T-cell (primary cell): ENCODE results near the gene SH2D2A. TPM values are rescaled to one million over a fixed set of nuclear protein-coding genes. Genes with fewer than 3 reads are reported as not detected.

Experiments
- ATAC-seq, 4 experiments: fragments of 200-7000 bp in 3 of 4; fragments of 150-1000 bp in 1 of 4; cut with Tn5 transposase; replicated peaks in 1 of 4; 1 replicate in 3 of 4; 2 replicates in 1 of 4; pipeline ENCODE4 v1.10.0; 2021; ENCODE audit warnings: moderate library complexity in 3 of 4, mild to moderate bottlenecking in 2 of 4, moderate number of reproducible peaks in 1 of 4
- CTCF ChIA-PET, 2 donors: fragments of 300-600 bp; sonication (Branson Sonifier 250); formaldehyde crosslinking; loops; one replicate each; lab custom pipeline; 2022; ENCODE audit warnings: antibody characterized with exemption in 2 of 2; lab: Charles Lee
- POLR2A ChIA-PET, 2 donors: fragments of 300-600 bp; sonication (Branson Sonifier 250); formaldehyde crosslinking; loops; one replicate each; lab custom pipeline; 2022; ENCODE audit warnings: antibody characterized with exemption in 2 of 2; lab: Charles Lee
- DNase-seq, 35 experiments: peaks; one replicate each; pipeline versions ENCODE4 v3.0.0 to v3.0.0-alpha.2; 2013 to 2023
- H3K27ac ChIP-seq: one replicate; pipeline ENCODE4 v1.5.1; 2013; ENCODE audit warnings: low read length
- H3K27me3 ChIP-seq, 2 experiments: replicated peaks in 1 of 2; 1 replicate in 1 of 2; 2 replicates in 1 of 2; pipeline versions ENCODE4 v1.6.1 to v1.7.0; 2013; ENCODE audit warnings: low read length in 1 of 2, mixed read lengths in 1 of 2; ENCODE audit not compliant: control insufficient read depth in 2 of 2, insufficient read depth in 2 of 2; ENCODE audit errors: extremely low read depth in 1 of 2
- H3K36me3 ChIP-seq, 2 donors: 1 replicate in 1 of 2; 2 replicates in 1 of 2; pipeline versions ENCODE4 v1.6.1 to v1.7.0; 2013; ENCODE audit warnings: low read length in 1 of 2; ENCODE audit not compliant: control insufficient read depth in 2 of 2, insufficient read depth in 1 of 2; ENCODE audit errors: extremely low read depth in 1 of 2
- H3K4me1 ChIP-seq, 2 experiments: 1 replicate in 1 of 2; 2 replicates in 1 of 2; pipeline versions ENCODE4 v1.6.1 to v1.7.0; 2013; ENCODE audit warnings: low read length in 2 of 2, mixed read lengths in 1 of 2; ENCODE audit not compliant: insufficient read depth in 2 of 2, control insufficient read depth in 1 of 2; ENCODE audit errors: extremely low read depth in 1 of 2
- H3K4me3 ChIP-seq, 2 donors: 1 replicate in 1 of 2; 2 replicates in 1 of 2; pipeline versions ENCODE4 v1.5.1 to v1.7.0; 2013; ENCODE audit warnings: mild to moderate bottlenecking in 2 of 2, low read length in 1 of 2, moderate library complexity in 1 of 2; ENCODE audit not compliant: control insufficient read depth in 1 of 2; ENCODE audit errors: extremely low read depth in 1 of 2
- H3K9me3 ChIP-seq: 2 replicates; pipeline ENCODE4 v1.7.0; 2013
- H3K27ac Mint-ChIP-seq, 2 donors: one replicate each; pipeline ENCODE4 v1.8.0; 2020 to 2021; ENCODE audit warnings: mild to moderate bottlenecking in 2 of 2, mixed read lengths in 2 of 2
- H3K27me3 Mint-ChIP-seq, 2 donors: one replicate each; pipeline ENCODE4 v1.8.0; 2021 to 2022; ENCODE audit warnings: mixed read lengths in 2 of 2
- H3K36me3 Mint-ChIP-seq: one replicate; pipeline ENCODE4 v1.8.0; 2021; ENCODE audit warnings: mixed read lengths
- H3K4me1 Mint-ChIP-seq, 3 donors: one replicate each; pipeline ENCODE4 v1.8.0; 2020 to 2022; ENCODE audit warnings: mixed read lengths in 3 of 3, mild to moderate bottlenecking in 1 of 3
- H3K4me3 Mint-ChIP-seq, 3 donors: one replicate each; pipeline ENCODE4 v1.8.0; 2020 to 2022; ENCODE audit warnings: mild to moderate bottlenecking in 3 of 3, mixed read lengths in 3 of 3, moderate library complexity in 3 of 3
- H3K9me3 Mint-ChIP-seq, 3 donors: one replicate each; pipeline ENCODE4 v1.8.0; 2020 to 2022; ENCODE audit warnings: mixed read lengths in 3 of 3
- WGBS: methylation state at CpG from one replicate; pipeline ENCODE4 v1.1.5; 2013; ENCODE audit warnings: missing lambda C conversion rate; ENCODE audit not compliant: insufficient coverage; 5-methylcytosine and 5-hydroxymethylcytosine counted together
- total RNA-seq, 35 experiments: library from RNA in 6 of 35; stranded (reverse) in 6 of 35; fragments of 120-200 nt in 1 of 35; gene quantifications; one replicate each; pipeline versions ENCODE4 v1.2.1 to v1.2.4 and lab custom pipeline; 2013 to 2026

The SH2D2A gene
- total RNA-seq, 5 donors from 2014 or later (not counting 1 experiment from before 2014, with no cell fraction given) = 42.8 to 110 (median 66.8) TPM

DNA sequence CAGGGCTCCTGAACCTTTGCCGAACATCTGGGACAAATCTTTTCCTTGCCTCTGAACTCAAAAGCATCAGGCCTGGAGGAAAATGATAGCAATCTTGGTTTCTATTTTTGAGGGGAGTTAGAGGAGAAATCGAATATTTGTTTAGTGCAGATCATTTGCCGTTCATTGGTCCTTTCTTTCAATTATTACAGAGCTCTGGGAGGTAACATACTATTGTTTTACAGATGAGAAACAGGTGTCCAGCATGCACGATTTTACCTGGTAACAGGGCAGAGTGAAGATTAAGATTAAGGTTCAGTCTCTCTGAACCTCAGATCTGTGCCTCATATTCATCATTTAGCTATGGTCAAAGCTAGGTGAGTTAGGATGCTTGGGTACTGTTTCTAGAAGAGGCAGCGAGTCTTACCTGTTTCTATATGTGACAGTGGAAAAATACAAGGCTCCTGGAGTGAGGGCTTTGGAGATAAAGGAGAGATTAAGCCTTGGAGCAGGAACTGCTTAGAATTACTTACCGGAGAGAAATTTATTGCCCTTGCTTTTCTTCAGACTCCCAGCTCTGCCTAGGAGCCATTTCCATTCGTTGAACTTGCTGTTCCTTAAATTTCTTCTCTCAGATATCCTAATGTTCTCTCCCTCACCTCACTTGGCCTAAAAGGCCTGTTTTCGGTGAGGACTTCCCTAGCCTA is 47.9 kb downstream of the SH2D2A start:
- DNase-seq = no peak
- Histone ChIP-seq H3K4me1 (peaks cover 19 to 42% of the 10 kb centered on the region in 2 experiments), H3K27me3 (no peaks in the 10 kb centered on the region), H3K36me3 (peaks cover 15 to 20% of the 10 kb centered on the region in 2 donors), H3K4me3 (peak overlapping the region; percentile 93 to 96), H3K27ac (peak overlapping the region; percentile 97), H3K9me3 (no peaks in the 10 kb centered on the region)
- WGBS = 30% methylated on average over 5 of the region's 8 CpGs
- no peak overlapping the region for H3K4me3 Mint-ChIP-seq
- POLR2A ChIA-PET = no interaction called here
- no peak for ATAC-seq
- H3K4me1 Mint-ChIP-seq = peaks cover 48 to 56% (median 54%) of the 10 kb centered on the region in 3 donors
- H3K27ac Mint-ChIP-seq = no peak overlapping the region
- no peaks in the 10 kb centered on the region for H3K9me3 Mint-ChIP-seq
- H3K27me3 Mint-ChIP-seq = no peaks in the 10 kb centered on the region
- peaks cover 29% of the 10 kb centered on the region for H3K36me3 Mint-ChIP-seq
- CTCF ChIA-PET = interaction anchor here in 1 of 2 donors (1.0 to 1.3 kb wide), 4 partner anchors 21 to 45 kb away, joined by 3 to 7 read pairs (median 4); partner anchors contain the start of genes ISG20L2 and METTL25B

- no peaks in the 10 kb centered on the region for H3K9me3 Mint-ChIP-seq
- peaks cover 41 to 49% (median 47%) of the 10 kb centered on the region in 3 donors for H3K4me1 Mint-ChIP-seq
- WGBS = 0% methylated on average over 2 of the region's 31 CpGs
- ATAC-seq = peak; percentile 1 to 4 (median 3)
- CTCF ChIA-PET = interaction anchor here in 1 of 2 donors (0.6 to 2.3 kb wide), 8 partner anchors 10 to 46 kb away, joined by 3 to 16 read pairs (median 7); partner anchors contain the start of genes HDGF, ISG20L2, METTL25B and MRPL24
- POLR2A ChIA-PET = interaction anchor here in 1 of 2 donors (0.7 to 1.4 kb wide), 4 partner anchors 27 to 650 kb away, joined by 3 to 10 read pairs (median 5); partner anchors contain the start of genes ISG20L2, METTL25B and MRPL24
- H3K36me3 ChIP-seq = peaks cover 15 to 16% of the 10 kb centered on the region in 2 donors
- peaks cover 19 to 41% of the 10 kb centered on the region in 2 experiments for H3K4me1 ChIP-seq
- no peaks in the 10 kb centered on the region for H3K9me3 ChIP-seq
- peak overlapping the region; percentile 93 to 96 for H3K4me3 ChIP-seq
- peak overlapping the region; percentile 97 for H3K27ac ChIP-seq
- H3K27ac Mint-ChIP-seq = no peak overlapping the region
- no peaks in the 10 kb centered on the region for H3K27me3 Mint-ChIP-seq
- peaks cover 22% of the 10 kb centered on the region for H3K36me3 Mint-ChIP-seq
- H3K27me3 ChIP-seq = no peaks in the 10 kb centered on the region
- peak in 12 of 35 experiments; percentile 7 to 66 (median 25) for DNase-seq
- no peak overlapping the region for H3K4me3 Mint-ChIP-seq
Measured at GRCh38 chr1:156767879-156768604, 48.6 kb downstream of the SH2D2A start.

- under 1% methylated on average over 40 of the region's 50 CpGs for WGBS
- H3K4me1 Mint-ChIP-seq = peaks cover 34 to 41% (median 39%) of the 10 kb centered on the region in 3 donors
- Histone ChIP-seq H3K27ac (peak within 1 kb of the TSS; percentile 97), H3K4me1 (peaks cover 19 to 36% of the 10 kb centered on the region in 2 experiments), H3K4me3 (peak within 1 kb of the TSS; percentile 93 to 96), H3K36me3 (peaks cover 9 to 13% of the 10 kb centered on the region in 2 donors), H3K9me3 (no peaks in the 10 kb centered on the region), H3K27me3 (no peaks in the 10 kb centered on the region)
- H3K27ac Mint-ChIP-seq = no peak within 1 kb of the TSS
- H3K27me3 Mint-ChIP-seq = no peaks in the 10 kb centered on the region
- peaks cover 17% of the 10 kb centered on the region for H3K36me3 Mint-ChIP-seq
- DNase-seq = peak; percentile 92 to 100 (median 99)
- H3K4me3 Mint-ChIP-seq = no peak within 1 kb of the TSS
- CTCF ChIA-PET = interaction anchor here in 1 of 2 donors (0.6 to 2.3 kb wide), 6 partner anchors 9 to 41 kb away, joined by 3 to 16 read pairs (median 8); partner anchors contain the start of genes HDGF, ISG20L2, METTL25B and MRPL24
- no peaks in the 10 kb centered on the region for H3K9me3 Mint-ChIP-seq
- peak; percentile 92 to 94 (median 93) for ATAC-seq
- POLR2A ChIA-PET = interaction anchor here in 1 of 2 donors (0.7 to 1.4 kb wide), 4 partner anchors 27 to 649 kb away, joined by 3 to 10 read pairs (median 5); partner anchors contain the start of genes ISG20L2, METTL25B and MRPL24
Measured at GRCh38 chr1:156767101-156767878, 49.4 kb downstream of the SH2D2A start, which contains the start of gene PRCC. PRCC (plus strand) TSS chr1:156767535; CDS start chr1:156767772, 237 bp downstream.

- H3K4me3 Mint-ChIP-seq = no peak overlapping the region
- 13% methylated on average over 9 of the region's 14 CpGs for WGBS
- ChIA-PET POLR2A (interaction anchor here in 1 of 2 donors (1.0 to 1.4 kb wide), 3 partner anchors 26 to 40 kb away, joined by 3 to 10 read pairs (median 7); partner anchors contain the start of genes ISG20L2, METTL25B and MRPL24), CTCF (interaction anchor here in 1 of 2 donors (1.4 to 2.3 kb wide), 4 partner anchors 14 to 40 kb away, joined by 7 to 16 read pairs (median 12); partner anchors contain the start of genes HDGF, ISG20L2, METTL25B and MRPL24)
- DNase-seq (peak in 1 of 35 experiments; percentile 11), ATAC-seq (peak in 1 of 4 experiments; percentile 1)
- Histone ChIP-seq H3K27ac (peak overlapping the region; percentile 97), H3K9me3 (no peaks in the 10 kb centered on the region), H3K27me3 (no peaks in the 10 kb centered on the region), H3K4me1 (peaks cover 18 to 36% of the 10 kb centered on the region in 2 experiments), H3K4me3 (peak overlapping the region; percentile 71 to 93), H3K36me3 (peaks cover 5 to 13% of the 10 kb centered on the region in 2 donors)
- H3K4me1 Mint-ChIP-seq = peaks cover 33 to 38% (median 33%) of the 10 kb centered on the region in 3 donors
- no peaks in the 10 kb centered on the region for H3K27me3 Mint-ChIP-seq
- H3K36me3 Mint-ChIP-seq = peaks cover 17% of the 10 kb centered on the region
- H3K27ac Mint-ChIP-seq = no peak overlapping the region
- H3K9me3 Mint-ChIP-seq = no peaks in the 10 kb centered on the region
Measured at GRCh38 chr1:156766298-156767100, 50.1 kb downstream of the SH2D2A start.

- H3K9me3 ChIP-seq = no peaks in the 10 kb centered on the region
Measured at GRCh38 chr1:156765666-156766065, 51.0 kb downstream of the SH2D2A start.

More at GRCh38 chr1:156765666-156766065, 51.0 kb downstream of the SH2D2A start:
- no peak overlapping the region for H3K4me3 Mint-ChIP-seq
- peaks cover 10% of the 10 kb centered on the region for H3K36me3 Mint-ChIP-seq
- no peaks in the 10 kb centered on the region for H3K27me3 ChIP-seq
- peaks cover 5 to 7% of the 10 kb centered on the region in 2 donors for H3K36me3 ChIP-seq
- H3K4me1 ChIP-seq = peaks cover 18 to 29% of the 10 kb centered on the region in 2 experiments
- peaks cover 25 to 30% (median 25%) of the 10 kb centered on the region in 3 donors for H3K4me1 Mint-ChIP-seq
- no peak for ATAC-seq
- no peak for DNase-seq
- ChIA-PET POLR2A (no interaction called here), CTCF (interaction anchor here in 1 of 2 donors (0.7 to 2.3 kb wide), 2 partner anchors 37 to 40 kb away, joined by 4 to 7 read pairs; partner anchors contain the start of genes ISG20L2 and METTL25B)
- H3K27me3 Mint-ChIP-seq = no peaks in the 10 kb centered on the region
- no peaks in the 10 kb centered on the region for H3K9me3 Mint-ChIP-seq
- no peak overlapping the region for H3K27ac ChIP-seq
- no peak overlapping the region for H3K27ac Mint-ChIP-seq
- 95% methylated on average over 4 of the region's 5 CpGs for WGBS
- H3K4me3 ChIP-seq = no peak overlapping the region
